ENCODE data around the gene SMIM13.

The SMIM13 gene

DNA sequence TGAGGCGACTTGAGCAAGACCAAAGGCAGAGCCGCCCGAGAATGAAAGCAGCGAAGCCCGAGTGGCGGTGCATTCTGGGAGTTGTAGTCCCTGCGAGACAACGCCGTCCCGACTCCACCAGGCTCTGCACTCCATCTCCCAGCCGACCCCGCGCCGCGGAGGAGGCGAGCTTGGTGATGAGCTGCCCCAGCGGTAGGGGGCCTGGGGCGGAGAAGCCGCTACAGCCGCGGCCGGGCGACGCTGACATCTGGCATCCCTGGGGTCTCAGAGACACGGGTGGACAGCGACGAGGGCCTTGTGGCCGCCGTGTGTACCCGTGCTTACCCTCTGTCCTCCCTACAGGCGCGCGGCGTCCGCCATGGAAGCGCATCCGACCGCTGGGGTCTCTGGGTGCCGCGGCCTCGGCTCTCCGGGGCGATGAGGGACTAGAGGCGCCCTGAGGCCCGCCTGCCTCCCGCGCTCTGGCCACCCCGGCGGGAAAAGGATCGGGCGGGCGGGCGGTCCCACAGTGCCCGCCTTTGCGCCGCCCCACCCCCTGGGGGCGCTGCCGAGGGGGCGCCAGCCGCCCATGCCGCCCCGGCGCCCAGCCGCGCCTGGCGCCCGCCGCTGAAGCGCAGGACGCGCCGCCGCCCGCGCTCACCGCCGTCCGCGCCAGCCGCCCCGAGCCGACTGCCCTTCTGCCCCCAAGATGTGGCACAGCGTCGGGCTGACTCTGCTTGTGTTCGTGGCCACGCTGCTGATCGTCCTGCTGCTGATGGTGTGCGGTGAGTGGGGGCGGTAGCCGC is at the start of gene SMIM13:
Gene SMIM13, plus strand, starts transcription at position 209 of the 785 bp plus-strand sequence. Its CDS starts 480 bp downstream, at position 689.
- DNase-seq (ENCODE audit: low read depth) = peak; percentile 96

DNA sequence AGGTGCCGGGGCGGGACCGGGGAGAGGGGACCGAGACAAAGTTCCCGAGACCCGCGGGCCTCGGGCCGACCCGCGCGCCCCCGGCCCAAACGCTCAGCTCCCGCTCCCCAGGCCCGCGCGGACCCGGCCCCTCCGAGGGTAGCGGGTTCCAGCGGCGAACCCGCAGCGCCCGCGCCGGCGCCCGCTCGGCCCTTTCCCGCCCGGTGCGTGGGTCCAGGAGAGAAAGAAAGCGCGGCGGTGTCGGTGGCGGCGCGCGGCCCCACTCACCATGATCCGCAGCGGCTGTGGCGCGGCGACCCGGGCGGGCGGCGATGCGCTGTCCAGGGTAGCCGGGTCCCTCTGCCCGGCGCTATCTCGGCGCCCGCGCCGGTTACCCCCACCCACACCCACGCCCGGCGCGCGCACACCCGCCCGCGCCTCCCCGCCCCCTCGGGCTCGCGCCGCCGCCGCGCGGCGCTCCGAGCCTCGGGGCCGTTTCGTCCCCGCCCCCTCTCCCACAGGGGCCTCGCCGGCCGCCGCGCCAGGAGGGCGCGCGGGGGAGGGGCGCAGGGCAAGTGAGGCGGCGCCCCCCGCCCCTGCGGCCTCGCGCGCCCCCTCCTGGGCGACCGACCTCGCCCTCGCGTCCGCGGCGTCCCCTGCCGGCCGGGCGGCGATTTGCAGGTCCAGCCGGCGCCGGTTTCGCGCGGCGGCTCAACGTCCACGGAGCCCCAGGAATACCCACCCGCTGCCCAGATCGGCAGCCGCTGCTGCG is 49.5 kb upstream of the SMIM13 start, which contains the start of gene ELOVL2:
Gene ELOVL2, minus strand, starts transcription at position 345 of the 751 bp plus-strand sequence. Its CDS starts 75 bp downstream, at position 270.
- DNase-seq (ENCODE audit: low read depth) = no peak

DNA sequence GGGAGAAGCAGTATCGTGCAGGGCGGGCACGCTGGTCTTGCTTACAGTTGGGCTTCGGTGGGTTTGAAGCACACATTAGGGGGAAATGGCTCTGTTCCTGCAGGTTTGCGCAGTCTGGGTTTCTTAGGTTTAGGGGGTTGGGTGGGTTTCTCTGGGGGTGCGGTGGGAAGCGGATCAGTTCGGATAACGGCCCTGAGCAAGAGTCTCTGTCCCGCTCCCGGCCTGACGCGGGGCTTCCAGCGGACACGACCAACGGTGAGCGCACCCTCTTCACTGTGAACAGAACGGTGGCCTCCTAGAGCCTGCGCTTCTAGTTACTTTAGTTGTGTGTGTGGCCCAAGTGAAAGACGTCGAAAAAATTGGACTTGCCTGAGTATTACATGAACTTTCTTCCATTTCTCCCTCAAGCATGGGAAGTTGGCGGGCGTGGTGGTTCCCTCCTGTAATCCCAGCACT is 48.9 kb upstream of the SMIM13 start:
- no peak for DNase-seq (ENCODE audit: low read depth)

DNA sequence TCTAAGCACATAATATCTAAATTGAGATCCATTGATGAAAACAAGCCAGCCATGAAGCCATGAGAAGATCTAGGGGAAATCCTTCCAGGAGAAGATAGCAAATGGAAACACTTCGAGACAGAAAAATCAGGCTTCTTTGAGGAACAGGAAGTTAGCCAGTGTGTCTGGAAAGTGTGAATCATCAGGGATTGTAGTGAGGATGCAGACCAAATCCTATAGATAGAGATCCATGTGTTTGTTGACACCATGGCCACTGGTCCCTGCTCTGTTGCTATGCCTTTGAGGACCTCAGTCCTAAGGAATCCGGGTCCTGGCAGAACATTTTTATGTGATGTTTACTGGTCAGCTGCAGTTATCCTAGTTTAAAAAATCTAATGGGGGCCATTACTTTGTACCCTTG is 42.9 kb upstream of the SMIM13 start:
- DNase-seq (ENCODE audit: low read depth) = no peak

DNA sequence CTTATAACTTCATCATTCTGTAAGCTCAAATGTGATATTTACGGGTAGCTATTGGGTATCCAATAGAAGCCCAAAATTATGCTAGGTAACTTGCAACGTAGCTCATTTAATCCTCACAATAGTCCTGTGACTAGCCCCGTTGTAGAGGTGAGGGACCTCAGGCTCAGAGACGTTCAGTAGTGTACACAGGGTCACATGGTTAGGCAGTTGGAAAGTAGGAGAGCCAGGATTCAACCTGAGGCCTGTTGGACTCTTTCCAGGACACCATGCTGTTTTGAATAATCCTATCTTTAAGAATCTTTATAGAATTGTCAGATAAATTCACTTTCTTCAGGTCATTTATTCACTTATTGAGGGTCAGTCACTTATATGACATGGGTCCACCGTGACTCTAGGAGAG is 40.3 kb upstream of the SMIM13 start:
- DNase-seq (ENCODE audit: low read depth) = no peak

DNA sequence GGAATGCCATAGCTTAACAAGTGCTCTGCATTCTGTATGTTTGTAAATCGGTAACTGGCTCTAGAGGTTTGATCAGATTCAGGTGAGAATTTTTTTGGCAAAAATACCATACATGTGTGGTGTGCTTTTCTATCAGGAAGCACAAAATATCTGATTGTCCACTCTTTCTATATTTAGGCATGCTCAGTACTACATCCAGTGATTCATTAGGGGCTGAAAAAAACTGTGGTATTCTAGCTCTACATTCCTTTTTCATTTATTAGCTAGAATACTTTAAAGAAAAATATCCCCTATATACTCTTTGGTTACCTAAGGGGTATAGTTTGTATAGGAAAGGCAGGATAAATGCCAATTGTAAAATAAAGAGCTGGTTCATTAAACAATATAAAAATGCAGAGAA is 38.9 kb upstream of the SMIM13 start:
- DNase-seq (ENCODE audit: low read depth) = no peak

DNA sequence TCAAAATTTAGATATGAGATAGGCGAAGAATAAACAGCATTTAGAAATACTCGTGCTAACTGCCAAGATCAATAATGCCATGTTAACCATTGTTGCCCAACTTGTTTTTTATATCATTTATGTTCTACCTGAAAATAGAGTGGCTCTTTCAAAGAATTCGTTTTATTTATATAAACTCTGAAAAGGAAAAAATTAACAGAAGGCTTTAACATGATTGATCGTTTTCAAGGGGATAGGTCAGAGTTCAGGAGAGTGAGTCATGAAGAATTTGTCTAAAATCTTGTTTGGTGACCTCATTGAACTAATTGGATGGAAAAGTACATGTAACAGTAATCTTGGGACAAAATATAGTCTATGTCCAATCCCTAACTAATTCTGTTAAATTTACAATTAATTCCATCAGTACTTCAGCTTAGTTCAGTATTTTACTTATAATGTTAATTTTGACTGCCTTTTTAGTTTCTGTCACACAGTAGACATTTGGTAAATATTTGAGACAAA is 38.5 kb upstream of the SMIM13 start:
- no peak for DNase-seq (ENCODE audit: low read depth)

DNA sequence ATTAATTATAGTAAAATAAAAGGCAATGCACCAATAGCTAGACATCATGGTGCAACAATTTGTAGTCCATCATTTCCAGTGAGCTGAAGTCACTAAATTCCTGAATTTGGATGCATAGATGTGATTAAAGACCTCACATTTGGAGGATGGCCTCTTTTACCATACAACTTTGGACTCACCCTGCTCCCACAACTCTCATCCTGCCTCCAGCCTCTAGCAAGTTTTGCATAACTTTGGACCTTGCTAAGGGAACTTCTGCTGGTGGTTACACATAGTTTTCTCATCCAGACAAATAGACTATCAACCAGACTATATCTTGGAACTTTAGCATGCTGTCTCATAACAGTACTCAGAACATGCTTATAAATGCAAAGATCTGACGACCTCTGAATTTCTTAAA is 36.8 kb upstream of the SMIM13 start:
- DNase-seq (ENCODE audit: low read depth) = no peak

DNA sequence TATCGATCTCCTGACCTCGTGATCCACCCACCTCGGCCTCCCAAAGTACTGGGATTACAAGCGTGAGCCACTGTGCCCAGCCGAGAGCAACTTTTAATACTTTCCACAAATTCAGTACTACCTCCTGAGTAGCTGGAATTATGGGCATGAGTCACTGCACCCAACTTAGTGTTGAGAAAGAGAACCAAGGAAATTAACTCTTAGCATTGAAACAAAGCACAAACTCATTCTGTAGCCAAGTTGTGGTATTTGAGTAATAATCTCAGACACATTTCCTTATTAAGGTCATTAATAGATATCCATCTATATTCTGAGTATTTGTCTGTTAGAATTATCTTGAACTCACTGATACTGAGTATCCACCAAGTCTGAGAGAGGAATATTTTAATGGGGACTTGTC is 35.2 kb upstream of the SMIM13 start:
- no peak for DNase-seq (ENCODE audit: low read depth)

DNA sequence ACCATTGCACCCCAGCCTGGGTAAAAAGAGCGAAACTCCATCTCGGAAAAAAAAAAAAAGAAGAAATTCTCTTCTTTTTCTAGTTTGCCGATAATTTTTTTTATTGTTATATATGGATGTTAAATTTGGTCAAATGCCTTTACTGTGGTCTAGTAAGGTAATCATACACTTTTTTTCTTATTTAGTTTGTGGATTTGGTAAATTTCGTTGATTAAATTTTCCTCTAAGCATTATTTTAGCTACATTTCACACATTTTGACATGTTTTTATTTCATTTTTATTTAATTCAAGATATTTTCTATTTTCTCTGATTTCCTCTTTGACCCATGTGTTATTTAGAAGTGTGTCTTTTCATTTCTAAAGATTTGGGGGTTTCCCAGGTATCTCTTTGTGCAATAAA is 31.6 kb upstream of the SMIM13 start:
- no peak for DNase-seq (ENCODE audit: low read depth)

DNA sequence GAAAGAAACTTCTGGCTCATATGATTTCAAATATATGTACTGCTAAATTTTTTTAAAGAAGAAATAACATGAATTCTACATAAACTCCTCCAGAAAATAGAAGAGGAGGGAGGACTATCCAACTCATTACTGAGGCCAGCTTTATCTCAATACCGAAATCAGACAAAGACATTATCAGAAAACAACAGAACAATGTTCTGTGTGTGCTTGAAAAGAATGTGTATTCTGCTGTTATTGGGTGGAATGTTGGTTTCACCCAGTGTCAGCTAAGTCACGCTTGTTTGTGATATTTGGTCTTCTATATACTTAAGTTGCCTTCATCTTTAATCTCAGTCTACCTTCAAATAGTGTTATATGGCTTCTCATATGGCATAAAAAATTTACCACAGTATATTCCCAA is 30.9 kb upstream of the SMIM13 start:
- DNase-seq (ENCODE audit: low read depth) = no peak

DNA sequence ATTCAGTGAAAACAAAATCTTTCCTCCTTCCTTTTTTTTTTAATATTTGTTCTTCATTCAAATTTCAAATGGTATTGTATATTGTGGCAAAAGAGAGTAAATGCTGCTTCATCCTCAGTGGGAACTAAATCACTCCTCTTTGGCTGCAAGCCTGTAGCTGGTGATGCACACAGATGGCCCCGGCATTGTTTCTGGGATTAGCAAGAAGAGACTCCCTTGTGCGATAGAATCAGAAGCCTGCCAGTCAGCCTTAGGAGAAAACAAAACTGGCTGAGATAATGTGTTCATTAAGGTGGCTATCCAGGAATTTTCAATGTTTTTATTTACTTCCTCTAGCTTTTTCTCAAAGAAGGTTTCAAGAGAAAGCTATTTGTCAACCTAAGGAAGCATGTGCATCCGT is 28.8 kb upstream of the SMIM13 start:
- DNase-seq (ENCODE audit: low read depth) = no peak

DNA sequence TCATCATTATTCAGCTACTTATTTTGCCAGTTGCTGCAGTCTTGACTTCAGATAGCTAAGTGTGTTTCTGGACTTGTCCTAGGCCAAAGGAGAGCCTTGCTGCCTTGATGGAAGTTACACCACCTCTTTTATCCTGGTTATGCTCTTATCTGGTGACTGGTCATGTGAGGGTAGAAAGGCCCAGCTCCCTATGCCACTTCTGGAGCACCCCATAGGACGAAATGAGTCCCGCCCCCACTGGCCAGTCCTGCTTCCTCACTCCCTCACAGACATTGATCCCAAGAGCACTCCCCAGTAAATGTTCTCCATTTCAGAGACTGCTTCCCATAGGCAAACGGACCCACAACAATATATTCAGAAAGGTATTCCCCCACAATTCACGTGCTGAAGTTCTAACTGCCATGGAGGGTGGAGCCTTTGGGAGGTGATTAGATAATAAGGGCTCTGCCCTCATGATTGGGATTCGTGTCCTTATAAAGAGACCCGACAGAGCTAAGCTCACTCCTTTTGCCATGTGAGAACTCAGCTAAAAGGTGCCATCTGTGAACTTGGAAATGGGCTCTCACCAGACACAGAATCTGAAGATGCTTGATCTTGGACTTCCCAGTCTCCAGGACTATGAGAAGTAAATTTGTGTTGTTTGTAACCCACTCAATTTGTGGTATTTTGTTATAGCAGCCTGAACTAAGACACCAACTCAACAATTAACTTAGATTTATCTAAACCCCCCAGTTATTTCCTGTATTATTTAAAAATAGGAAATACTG is 28.0 kb upstream of the SMIM13 start:
- DNase-seq (ENCODE audit: low read depth) = no peak

DNA sequence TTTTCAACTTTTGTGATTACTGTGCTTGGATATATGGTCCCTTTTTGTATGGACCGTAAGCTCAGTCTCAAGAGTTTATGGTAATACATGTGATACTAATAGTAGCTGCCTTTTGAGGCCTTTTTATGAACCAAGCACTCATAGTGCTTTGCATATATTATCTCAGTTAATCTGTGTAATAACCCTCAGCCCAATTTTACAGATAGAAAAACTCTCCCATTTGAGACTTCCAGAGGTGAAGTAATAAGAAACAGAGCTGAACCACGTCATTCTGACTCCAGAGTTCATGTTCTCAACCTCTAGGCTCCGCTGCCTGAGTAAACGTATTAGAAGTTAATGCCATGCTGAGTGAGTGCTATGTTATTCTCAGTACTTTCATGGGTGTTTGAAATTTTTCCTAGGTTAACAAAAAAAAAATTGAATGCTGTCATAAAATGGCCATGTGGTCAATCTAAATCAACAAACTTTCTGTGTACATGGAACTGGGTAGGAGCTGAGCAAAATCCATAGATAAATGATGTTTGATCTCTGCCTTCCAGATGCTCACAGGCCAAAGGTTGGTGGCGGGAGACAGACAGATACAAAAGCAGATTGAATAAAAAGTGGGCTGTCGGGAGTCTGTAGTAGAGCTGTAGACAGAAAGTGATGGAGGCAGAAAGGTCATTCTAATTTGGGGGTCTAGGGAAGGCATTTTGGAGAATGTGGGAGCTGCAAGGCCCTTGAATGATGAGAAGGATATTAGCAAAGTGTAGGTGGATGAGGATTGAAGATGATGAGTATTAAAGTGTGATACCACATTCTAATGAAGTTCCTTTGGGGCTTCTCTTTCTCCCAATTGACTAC is 26.9 kb upstream of the SMIM13 start:
- no peak for DNase-seq (ENCODE audit: low read depth)

DNA sequence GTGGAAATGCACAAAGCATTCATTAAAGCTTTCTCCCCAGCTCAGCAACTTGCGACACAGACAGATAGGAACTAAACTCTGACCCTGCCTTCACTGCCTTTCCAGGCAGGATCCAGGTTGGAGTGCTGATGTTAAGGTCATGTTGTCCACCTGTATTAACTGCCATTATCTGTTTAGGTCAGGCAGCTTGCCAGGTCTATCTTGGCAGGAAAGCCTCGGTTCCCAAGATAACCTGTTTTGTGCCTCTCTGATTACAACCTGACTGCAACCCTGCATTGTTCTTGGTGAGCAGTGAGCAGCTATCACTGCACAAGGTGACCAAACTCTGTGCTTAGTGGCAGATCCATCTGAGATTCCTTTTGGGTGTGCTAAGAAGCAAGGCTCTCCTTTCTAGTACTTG is 26.3 kb upstream of the SMIM13 start:
- DNase-seq (ENCODE audit: low read depth) = no peak

DNA sequence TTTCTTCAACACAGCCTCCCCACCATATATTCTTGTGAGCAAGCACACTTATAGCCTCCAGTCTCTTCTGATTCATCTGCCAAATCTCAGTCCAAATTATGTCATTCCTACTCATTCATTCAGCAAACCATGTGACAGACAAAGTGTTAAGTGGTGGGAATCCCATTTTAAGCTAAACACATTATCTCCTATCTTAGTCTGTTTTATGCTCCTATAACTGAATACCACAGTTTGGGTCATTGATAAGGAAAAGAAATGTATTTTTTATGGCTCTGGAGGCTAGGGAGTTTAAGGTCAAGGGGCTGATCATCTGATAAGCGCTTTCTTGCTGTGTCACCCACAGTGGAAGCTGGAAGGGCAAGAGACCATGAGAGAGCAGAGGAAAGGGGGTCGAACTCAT is 23.9 kb upstream of the SMIM13 start:
- no peak for DNase-seq (ENCODE audit: low read depth)

DNA sequence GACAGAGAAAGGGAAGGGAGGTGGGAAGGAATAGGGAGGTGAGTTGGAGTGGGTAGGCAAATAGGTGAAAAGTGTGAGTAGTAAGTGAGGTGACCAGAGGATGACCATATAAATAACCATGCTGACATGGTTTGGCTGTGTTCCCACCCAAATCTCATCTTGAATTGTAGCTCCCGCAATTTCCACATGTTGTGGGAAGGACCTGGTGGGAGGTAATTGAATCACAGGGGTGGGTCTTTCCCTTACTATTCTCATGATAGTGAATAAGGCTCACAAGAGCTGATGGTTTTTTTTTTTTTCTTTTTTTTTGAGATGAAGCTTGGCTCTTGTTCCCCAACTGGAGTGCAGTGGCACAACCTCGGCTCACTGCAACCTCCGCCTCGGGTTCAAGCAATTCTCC is 21.5 kb upstream of the SMIM13 start:
- no peak for DNase-seq (ENCODE audit: low read depth)

DNA sequence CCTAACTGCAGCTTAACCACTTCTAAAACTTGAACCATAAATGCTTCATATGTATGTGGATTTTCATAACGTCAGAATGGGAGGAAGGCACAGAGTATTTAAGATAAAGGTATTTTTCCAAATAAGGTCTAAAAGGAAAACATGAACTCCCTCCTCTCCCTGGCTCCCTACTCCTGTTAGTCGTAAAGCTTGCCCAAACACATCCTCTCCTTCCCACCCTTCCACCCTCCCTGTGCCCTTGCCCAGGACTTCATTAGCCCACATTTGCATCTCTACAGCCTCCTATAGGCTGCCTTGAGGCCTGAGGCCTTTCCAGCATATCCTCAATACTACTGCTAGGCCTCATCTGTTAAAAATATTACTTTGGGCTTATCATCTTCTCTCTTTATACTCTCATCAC is 17.1 kb upstream of the SMIM13 start:
- DNase-seq (ENCODE audit: low read depth) = no peak

DNA sequence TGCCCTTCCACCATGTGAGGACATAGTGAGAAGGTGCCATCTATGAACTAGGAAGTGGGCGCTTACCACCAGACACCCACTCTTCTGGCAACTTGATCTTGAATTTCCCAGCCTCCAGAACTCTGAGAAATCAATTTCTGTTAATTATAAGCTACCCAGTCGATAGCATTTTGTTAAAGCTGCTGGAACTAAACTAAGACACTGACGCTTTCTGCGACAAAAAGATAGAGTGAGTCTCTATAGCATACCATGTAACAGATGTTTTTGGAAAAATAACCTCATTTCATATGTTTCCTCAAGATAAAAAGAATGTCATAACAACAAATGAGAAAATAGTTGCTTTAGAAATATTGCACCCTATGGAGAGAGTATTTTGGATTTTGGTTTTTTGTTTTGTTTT is 15.4 kb upstream of the SMIM13 start:
- DNase-seq (ENCODE audit: low read depth) = no peak

DNA sequence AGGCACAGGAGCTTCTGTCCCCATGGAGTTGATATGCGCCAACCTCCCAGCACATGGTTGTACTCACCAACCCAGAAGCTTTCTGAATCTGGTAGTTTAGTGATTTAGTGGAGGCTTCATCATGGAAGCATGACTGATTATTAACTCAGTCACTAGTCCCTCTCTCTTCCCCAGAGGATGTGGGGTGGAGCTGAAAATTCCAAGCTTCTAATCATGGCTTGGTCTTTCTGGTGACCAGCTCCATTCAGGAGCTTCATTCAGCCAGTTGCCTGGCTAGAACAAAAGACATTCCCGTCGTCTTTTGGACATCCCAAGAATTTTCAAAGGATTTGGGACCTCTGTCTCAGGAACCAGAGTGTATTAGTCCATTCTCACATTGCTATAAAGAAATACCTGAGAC is 13.3 kb upstream of the SMIM13 start:
- DNase-seq (ENCODE audit: low read depth) = no peak

DNA sequence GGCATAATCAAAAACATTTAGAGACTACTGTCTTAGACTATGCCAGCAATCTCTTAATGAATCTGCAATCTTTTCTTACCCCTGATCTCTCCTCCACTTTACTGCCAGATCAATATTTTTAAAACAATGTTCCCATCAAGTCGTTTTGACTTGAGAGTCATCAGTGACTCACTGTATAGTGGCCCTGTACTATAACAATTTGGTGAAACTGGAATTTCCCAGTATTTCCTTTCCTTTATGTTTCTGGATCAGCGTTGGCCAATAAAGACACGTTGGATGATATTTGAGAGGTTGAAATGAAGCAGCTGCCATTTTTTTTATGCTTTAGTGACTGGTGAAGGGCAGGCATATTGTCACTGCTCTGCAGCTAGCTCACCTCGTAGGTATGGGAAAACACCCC is 10.1 kb upstream of the SMIM13 start:
- DNase-seq (ENCODE audit: low read depth) = no peak

DNA sequence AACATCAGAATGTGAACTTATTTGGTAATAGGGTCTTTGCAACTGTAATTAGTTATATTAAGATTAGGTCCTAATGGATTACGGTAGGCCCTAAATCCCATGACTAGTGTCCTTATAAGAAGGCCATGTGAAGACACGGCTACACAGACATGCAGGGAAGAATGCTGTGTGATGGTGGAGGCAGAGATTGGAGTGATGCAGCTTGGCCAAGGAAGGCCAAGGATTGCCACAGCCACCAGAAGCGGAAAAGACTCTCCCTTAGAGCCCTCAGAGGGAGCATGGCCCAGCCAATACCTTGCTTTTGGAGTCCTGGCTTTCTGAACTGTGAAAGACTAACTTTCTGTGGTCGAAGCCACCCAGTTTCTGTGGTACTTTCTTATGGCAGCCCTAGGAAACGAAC is 9.7 kb upstream of the SMIM13 start:
- no peak for DNase-seq (ENCODE audit: low read depth)

Data from fibroblast of the conjunctiva (primary cell).